A549 (cell line): Measurements from ENCODE around the gene GANAB. TPM values are rescaled to one million over a fixed set of nuclear protein-coding genes. Genes with fewer than 3 reads are reported as not detected.

Experiments
- ATAC-seq, 2 experiments: fragments of 200-7000 bp in 1 of 2; fragments of >200 bp in 1 of 2; cut with Nextera tagmentation in 1 of 2; cut with Tn5 transposase in 1 of 2; 3 replicates each; pipeline versions ENCODE4 v1.8.0 to v1.9.1; 2018 to 2020; ENCODE audit warnings: mild to moderate bottlenecking in 1 of 2, moderate library complexity in 1 of 2
- CTCF ChIA-PET: fragments of 300-600 bp; sonication (Branson Sonifier 250); formaldehyde crosslinking; extraction: SDS; loops from one replicate; lab custom pipeline; 2021; ENCODE audit warnings: antibody characterized with exemption, inconsistent platforms; lab: Yijun Ruan, JAX
- POLR2A ChIA-PET: fragments of 350-600 bp; formaldehyde crosslinking; extraction: SDS; loops from one replicate; lab custom pipeline; 2021; ENCODE audit warnings: antibody characterized with exemption, inconsistent platforms; lab: Yijun Ruan, JAX
- DNase-seq, 2 experiments: peaks; one replicate each; pipeline versions ENCODE4 v3.0.0 to v3.0.0-alpha.2; 2011 to 2016; ENCODE audit warnings: low read depth in 1 of 2, low spot score in 1 of 2
- FAIRE-seq: peaks from 2 replicates; lab custom pipeline; 2011; peaks lifted over from hg19 to GRCh38; lab: Jason Lieb, UNC
- H3K27ac ChIP-seq, 2 experiments: fragments of >200 bp; sonication (Bioruptor Twin); formaldehyde crosslinking; 3 replicates each; pipeline ENCODE4 v1.5.1; 2016 to 2017
- H3K4me1 ChIP-seq: fragments of >200 bp; sonication (Bioruptor Twin); formaldehyde crosslinking; 3 replicates; pipeline ENCODE4 v1.6.1; 2016
- H3K4me2 ChIP-seq: fragments of >200 bp; sonication (Bioruptor Twin); formaldehyde crosslinking; 3 replicates; pipeline ENCODE4 v1.6.1; 2016
- H3K4me3 ChIP-seq: fragments of >200 bp; sonication (Bioruptor Twin); formaldehyde crosslinking; 3 replicates; pipeline ENCODE4 v1.5.1; 2016
- H3K9me3 ChIP-seq: fragments of >200 bp; sonication (Bioruptor Twin); formaldehyde crosslinking; 3 replicates; pipeline ENCODE4 v1.6.1; 2016
- CBX2 ChIP-seq: fragments of 200-600 bp; sonication (generic); IDR thresholded peaks from 2 replicates; pipeline ENCODE4 v1.6.1; 2016; ENCODE audit warnings: low read depth, mild to moderate bottlenecking, borderline replicate concordance
- EHF ChIP-seq: fragments of 250-450 bp; sonication (Bioruptor Pico); IDR thresholded peaks from 2 replicates; pipeline ENCODE4 v1.5.0; 2020; ENCODE audit warnings: mild to moderate bottlenecking
- EP300 ChIP-seq, 2 experiments: fragments of >200 bp; sonication (Bioruptor Twin); formaldehyde crosslinking; IDR thresholded peaks; 2 replicates in 1 of 2; 3 replicates in 1 of 2; pipeline ENCODE4 v1.6.1; 2016 to 2017
- ESRRA ChIP-seq: fragments of 150-350 bp; IDR thresholded peaks from 2 replicates; pipeline ENCODE4 v1.6.1; 2014; ENCODE audit warnings: mild to moderate bottlenecking, low read length, borderline replicate concordance
- FOSB ChIP-seq: fragments of 250-450 bp; sonication (Bioruptor Pico); IDR thresholded peaks from 2 replicates; pipeline ENCODE4 v1.5.0; 2020; ENCODE audit warnings: mild to moderate bottlenecking, moderate library complexity
- HOXA7 ChIP-seq: fragments of 250-450 bp; sonication (Bioruptor Pico); IDR thresholded peaks from 2 replicates; pipeline ENCODE4 v1.5.0; 2020; ENCODE audit warnings: mild to moderate bottlenecking, moderate library complexity
- HOXB13 ChIP-seq: fragments of 250-450 bp; sonication (Bioruptor Pico); IDR thresholded peaks from 2 replicates; pipeline ENCODE4 v1.5.0; 2020; ENCODE audit warnings: low read depth, mild to moderate bottlenecking, moderate library complexity
- JUN ChIP-seq, 2 experiments: fragments of >200 bp; sonication (Bioruptor Twin); formaldehyde crosslinking; IDR thresholded peaks; 2 replicates in 1 of 2; 3 replicates in 1 of 2; pipeline ENCODE4 v1.6.1; 2016 to 2017
- JUNB ChIP-seq: fragments of >200 bp; sonication (Bioruptor Twin); formaldehyde crosslinking; IDR thresholded peaks from 2 replicates; pipeline ENCODE4 v1.6.1; 2016
- KDM1A ChIP-seq: fragments of 200-600 bp; sonication (generic); IDR thresholded peaks from 2 replicates; pipeline ENCODE4 v1.6.1; 2016; ENCODE audit warnings: low read depth, mild to moderate bottlenecking
- KDM5A ChIP-seq: fragments of 200-600 bp; sonication (generic); IDR thresholded peaks from 2 replicates; pipeline ENCODE4 v1.6.1; 2016; ENCODE audit warnings: antibody characterized with exemption, mild to moderate bottlenecking
- MAFK ChIP-seq: fragments of 450-650 bp; IDR thresholded peaks from 2 replicates; pipeline ENCODE4 v1.6.1; 2014; ENCODE audit not compliant: partially characterized antibody
- NFE2L2 ChIP-seq: fragments of 150-350 bp; conservative IDR thresholded peaks from 2 replicates; pipeline ENCODE4 v1.6.1; 2014; ENCODE audit warnings: low read length
- POLR2A ChIP-seq: IDR thresholded peaks from 2 replicates; pipeline ENCODE4 v1.6.1; 2012; ENCODE audit warnings: mild to moderate bottlenecking, low read length
- RAD21 ChIP-seq, 2 experiments: fragments of >200 bp in 1 of 2; sonication (Bioruptor Twin) in 1 of 2; formaldehyde crosslinking in 1 of 2; IDR thresholded peaks in 1 of 2; conservative IDR thresholded peaks in 1 of 2; 2 replicates in 1 of 2; 3 replicates in 1 of 2; pipeline ENCODE4 v1.6.1; 2012 to 2018; ENCODE audit warnings: inconsistent platforms in 1 of 2
- RCOR1 ChIP-seq: fragments of 150-350 bp; IDR thresholded peaks from 2 replicates; pipeline ENCODE4 v1.6.1; 2014; ENCODE audit warnings: antibody characterized with exemption, low read length, low read depth
- RNF2 ChIP-seq: fragments of 200-600 bp; sonication (generic); IDR thresholded peaks from 2 replicates; pipeline ENCODE4 v1.6.1; 2016; ENCODE audit warnings: low read depth, mild to moderate bottlenecking, antibody characterized with exemption, moderate library complexity, borderline replicate concordance
- SMC3 ChIP-seq: fragments of >200 bp; sonication (Bioruptor Twin); formaldehyde crosslinking; IDR thresholded peaks from 3 replicates; pipeline ENCODE4 v1.6.1; 2018; ENCODE audit warnings: inconsistent platforms
- TP53 ChIP-seq: fragments of 250-450 bp; sonication (Bioruptor Pico); IDR thresholded peaks from 2 replicates; pipeline ENCODE4 v1.5.0; 2021; ENCODE audit warnings: mild to moderate bottlenecking, moderate library complexity
- WGBS: methylation state at CpG from one replicate; pipeline ENCODE4 v1.1.6; 2017; ENCODE audit errors: missing lambda C conversion rate; 5-methylcytosine and 5-hydroxymethylcytosine counted together
- polyA plus RNA-seq, 4 experiments: library from polyadenylated mRNA; depleted of rRNA in 3 of 4; stranded (reverse); fragments of >200 nt; fragmentation: RNase III in 1 of 4; extraction: RNeasy Plus Mini Kit Qiagen cat#74134 plus additional on column Dnase treatment in 1 of 4; gene quantifications; 2 replicates in 3 of 4; 3 replicates in 1 of 4; pipeline ENCODE4 v1.2.3, GENCODE V29; 2011 to 2017
- TF ChIP-seq, protein P1 (sequence below): IDR thresholded peaks from 2 replicates; pipeline ENCODE4 v1.6.1; 2012; ENCODE audit warnings: low read depth, borderline replicate concordance
- TF ChIP-seq, protein P2 (sequence below): fragments of >200 bp; sonication (Bioruptor Twin); formaldehyde crosslinking; IDR thresholded peaks from 2 replicates; pipeline ENCODE4 v1.6.1; 2016
- TF ChIP-seq, protein P3 (sequence below): IDR thresholded peaks from 2 replicates; pipeline ENCODE4 v1.6.1; 2012
- TF ChIP-seq, protein P4 (sequence below): fragments of 200-600 bp; sonication (generic); IDR thresholded peaks from 2 replicates; pipeline ENCODE4 v1.6.1; 2016; ENCODE audit warnings: antibody characterized with exemption, mild to moderate bottlenecking, moderate library complexity
- TF ChIP-seq, protein P5 (sequence below): fragments of >200 bp; sonication (Bioruptor Twin); formaldehyde crosslinking; IDR thresholded peaks from 3 replicates; pipeline ENCODE4 v1.6.1; 2016

The GANAB gene
- polyA plus RNA-seq, 2 of the 4 experiments (the other 2 are of a cell fraction): 215 to 220 TPM

DNA sequence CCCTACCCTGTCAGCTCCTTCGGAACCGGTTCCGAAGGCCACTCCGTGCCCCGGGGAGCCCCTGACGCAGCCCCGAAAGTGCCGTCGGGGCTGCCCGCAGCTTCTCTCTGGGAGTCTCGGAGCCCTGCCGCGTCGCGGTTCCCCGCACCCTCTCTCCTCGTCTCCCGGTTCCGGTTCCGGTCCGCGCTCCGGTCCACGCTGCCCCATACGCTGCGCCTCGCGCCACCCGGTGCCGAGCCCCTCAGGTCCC is 45.4 kb downstream of the GANAB start:
- CTCF ChIA-PET: interaction anchor here (0.9 to 5.1 kb wide), 4 partner anchors 8 to 176 kb away, joined by 4 to 42 read pairs (median 10); partner anchors contain the start of genes EML3, ROM1 and TUT1
- Histone ChIP-seq H3K9me3 (no peaks in the 10 kb centered on the region), H3K4me1 (peaks cover 32% of the 10 kb centered on the region), H3K27ac (peak overlapping the region; percentile 95 to 98), H3K4me2 (peak overlapping the region; percentile 95), H3K4me3 (peak overlapping the region; percentile 92)
- TF ChIP-seq RNF2 (no peak), JUN (IDR thresholded peaks at IDR 0.05) (no peak), NFE2L2 (no peak), KDM5A (no peak), RAD21 (conservative IDR thresholded peaks at IDR 0.05 in 1 of 2, IDR thresholded peaks at IDR 0.05 in 1 of 2) (no peak), JUNB (no peak), KDM1A (no peak), CBX2 (no peak), RCOR1 (no peak), POLR2A (peak; percentile 24; the same call in 1 of the 2 replicates), EHF (CRISPR knock-in tag) (no peak), ESRRA (no peak), HOXA7 (CRISPR knock-in tag) (no peak), MAFK (no peak), HOXB13 (CRISPR knock-in tag) (no peak; the same call in 1 of the 2 replicates), EP300 (IDR thresholded peaks at IDR 0.05) (no peak), SMC3 (no peak), TP53 (no peak), FOSB (CRISPR knock-in tag) (no peak)
- TF ChIP-seq, protein P1, sequence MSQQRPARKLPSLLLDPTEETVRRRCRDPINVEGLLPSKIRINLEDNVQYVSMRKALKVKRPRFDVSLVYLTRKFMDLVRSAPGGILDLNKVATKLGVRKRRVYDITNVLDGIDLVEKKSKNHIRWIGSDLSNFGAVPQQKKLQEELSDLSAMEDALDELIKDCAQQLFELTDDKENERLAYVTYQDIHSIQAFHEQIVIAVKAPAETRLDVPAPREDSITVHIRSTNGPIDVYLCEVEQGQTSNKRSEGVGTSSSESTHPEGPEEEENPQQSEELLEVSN: peak; percentile 91
- TF ChIP-seq, protein P2, sequence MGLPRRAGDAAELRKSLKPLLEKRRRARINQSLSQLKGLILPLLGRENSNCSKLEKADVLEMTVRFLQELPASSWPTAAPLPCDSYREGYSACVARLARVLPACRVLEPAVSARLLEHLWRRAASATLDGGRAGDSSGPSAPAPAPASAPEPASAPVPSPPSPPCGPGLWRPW: no peak
- TF ChIP-seq, protein P3, sequence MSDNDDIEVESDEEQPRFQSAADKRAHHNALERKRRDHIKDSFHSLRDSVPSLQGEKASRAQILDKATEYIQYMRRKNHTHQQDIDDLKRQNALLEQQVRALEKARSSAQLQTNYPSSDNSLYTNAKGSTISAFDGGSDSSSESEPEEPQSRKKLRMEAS: peak; percentile 81
- TF ChIP-seq, protein P4, sequence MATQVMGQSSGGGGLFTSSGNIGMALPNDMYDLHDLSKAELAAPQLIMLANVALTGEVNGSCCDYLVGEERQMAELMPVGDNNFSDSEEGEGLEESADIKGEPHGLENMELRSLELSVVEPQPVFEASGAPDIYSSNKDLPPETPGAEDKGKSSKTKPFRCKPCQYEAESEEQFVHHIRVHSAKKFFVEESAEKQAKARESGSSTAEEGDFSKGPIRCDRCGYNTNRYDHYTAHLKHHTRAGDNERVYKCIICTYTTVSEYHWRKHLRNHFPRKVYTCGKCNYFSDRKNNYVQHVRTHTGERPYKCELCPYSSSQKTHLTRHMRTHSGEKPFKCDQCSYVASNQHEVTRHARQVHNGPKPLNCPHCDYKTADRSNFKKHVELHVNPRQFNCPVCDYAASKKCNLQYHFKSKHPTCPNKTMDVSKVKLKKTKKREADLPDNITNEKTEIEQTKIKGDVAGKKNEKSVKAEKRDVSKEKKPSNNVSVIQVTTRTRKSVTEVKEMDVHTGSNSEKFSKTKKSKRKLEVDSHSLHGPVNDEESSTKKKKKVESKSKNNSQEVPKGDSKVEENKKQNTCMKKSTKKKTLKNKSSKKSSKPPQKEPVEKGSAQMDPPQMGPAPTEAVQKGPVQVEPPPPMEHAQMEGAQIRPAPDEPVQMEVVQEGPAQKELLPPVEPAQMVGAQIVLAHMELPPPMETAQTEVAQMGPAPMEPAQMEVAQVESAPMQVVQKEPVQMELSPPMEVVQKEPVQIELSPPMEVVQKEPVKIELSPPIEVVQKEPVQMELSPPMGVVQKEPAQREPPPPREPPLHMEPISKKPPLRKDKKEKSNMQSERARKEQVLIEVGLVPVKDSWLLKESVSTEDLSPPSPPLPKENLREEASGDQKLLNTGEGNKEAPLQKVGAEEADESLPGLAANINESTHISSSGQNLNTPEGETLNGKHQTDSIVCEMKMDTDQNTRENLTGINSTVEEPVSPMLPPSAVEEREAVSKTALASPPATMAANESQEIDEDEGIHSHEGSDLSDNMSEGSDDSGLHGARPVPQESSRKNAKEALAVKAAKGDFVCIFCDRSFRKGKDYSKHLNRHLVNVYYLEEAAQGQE: no peak
- TF ChIP-seq, protein P5, sequence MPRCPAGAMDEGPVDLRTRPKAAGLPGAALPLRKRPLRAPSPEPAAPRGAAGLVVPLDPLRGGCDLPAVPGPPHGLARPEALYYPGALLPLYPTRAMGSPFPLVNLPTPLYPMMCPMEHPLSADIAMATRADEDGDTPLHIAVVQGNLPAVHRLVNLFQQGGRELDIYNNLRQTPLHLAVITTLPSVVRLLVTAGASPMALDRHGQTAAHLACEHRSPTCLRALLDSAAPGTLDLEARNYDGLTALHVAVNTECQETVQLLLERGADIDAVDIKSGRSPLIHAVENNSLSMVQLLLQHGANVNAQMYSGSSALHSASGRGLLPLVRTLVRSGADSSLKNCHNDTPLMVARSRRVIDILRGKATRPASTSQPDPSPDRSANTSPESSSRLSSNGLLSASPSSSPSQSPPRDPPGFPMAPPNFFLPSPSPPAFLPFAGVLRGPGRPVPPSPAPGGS: no peak
- peak in 1 of 2 experiments; percentile 42; a peak in 2 of 6 replicates for ATAC-seq
- 5% methylated on average over 22 of the region's 30 CpGs for WGBS
- peak in 1 of 2 experiments; percentile 31 for DNase-seq
- FAIRE-seq: no peak
- POLR2A ChIA-PET: interaction anchor here (0.6 to 3.5 kb wide), 8 partner anchors 9 to 240 kb away, joined by 3 to 75 read pairs (median 8); partner anchors contain the start of genes C11orf98, CSKMT, EEF1G and INTS5
